ENCODE results near the gene MFSD11. TPM values are rescaled to one million over a fixed set of nuclear protein-coding genes. Genes with fewer than 3 reads are reported as not detected.

Gene MFSD11
- total RNA-seq, 1 experiment from 2014 or later, result 24.9 TPM

GRCh38 chr17:76727745-76728456 is 10.0 kb upstream of the MFSD11 start:
- CTCF ChIA-PET, result interaction anchor here (0.7 to 1.2 kb wide), 9 partner anchors 8 to 359 kb away, joined by 3 to 9 read pairs (median 4); partner anchors contain the start of genes MFSD11, MGAT5B and SRSF2
- H3K27me3 ChIP-seq (ENCODE audit: insufficient read depth, low read length), result no peaks in the 10 kb centered on the region
- no peak overlapping the region for H2AFZ ChIP-seq (ENCODE audit: low read depth, low read length, poor library complexity, severe bottlenecking)
- peak overlapping the region; percentile 93 for H3K4me2 ChIP-seq (ENCODE audit: low read length)
- peaks cover 22 to 42% of the 10 kb centered on the region in 2 experiments for H3K36me3 ChIP-seq (ENCODE audit: control insufficient read depth in 1 of 2, insufficient read depth in 2 of 2, low read length in 2 of 2)
- TF ChIP-seq POLR2AphosphoS5 (IDR thresholded peaks at IDR 0.05; ENCODE audit: low read depth, low read length), result no peak
- TF ChIP-seq SIN3A (IDR thresholded peaks at IDR 0.05; ENCODE audit: low read depth), result no peak
- TF ChIP-seq SRF (IDR thresholded peaks at IDR 0.05; ENCODE audit: low read depth), result no peak
- TF ChIP-seq ELF1 (IDR thresholded peaks at IDR 0.05; ENCODE audit: borderline replicate concordance, low read depth), result no peak
- no peak for TF ChIP-seq YY1 (IDR thresholded peaks at IDR 0.05; ENCODE audit: extremely low read depth, insufficient replicate concordance, low read depth, low read length)
- TF ChIP-seq EZH2 (IDR thresholded peaks at IDR 0.05), result no peak
- no peak for TF ChIP-seq POLR2A (IDR thresholded peaks at IDR 0.05; ENCODE audit: borderline replicate concordance, extremely low read depth, insufficient read depth, insufficient read length)
- TF ChIP-seq RAD21 (IDR thresholded peaks at IDR 0.05; ENCODE audit: low read depth), result no peak
- no peak for TF ChIP-seq ZNF274 (IDR thresholded peaks at IDR 0.05; ENCODE audit: low read depth, low read length)
- TF ChIP-seq EGR1 (IDR thresholded peaks at IDR 0.05; ENCODE audit: low read depth), result no peak
- BruUV-seq (replicated peaks), result no TSS peak
- peak overlapping the region; percentile 99 for H3K9ac ChIP-seq (ENCODE audit: low read length)
- H3K79me2 ChIP-seq (ENCODE audit: insufficient read depth, low read length), result peaks cover 92% of the 10 kb centered on the region
- intact Hi-C loops (cut with micrococcal nuclease), result loop anchor here (1.0 to 2.0 kb wide), 3 partner anchors 7 to 339 kb away; no protein-coding TSS in a partner anchor
- H3K4me3 ChIP-seq (replicated peaks in 1 of 2; ENCODE audit: low read depth in 1 of 2, low read length in 2 of 2), result peak overlapping the region; percentile 97
- ATAC-seq, result no peak
- H3K4me1 ChIP-seq (ENCODE audit: control insufficient read depth in 1 of 2, insufficient read depth in 2 of 2, low read length in 2 of 2), result peaks cover 13 to 23% of the 10 kb centered on the region in 2 experiments
- RAD21 ChIA-PET (ENCODE audit: low non-redundant PET in 1 of 2, low total read pairs in 2 of 2, uncharacterized antibody in 2 of 2, unreplicated experiment in 2 of 2), result interaction anchor here in 1 of 2 experiments (0.7 kb wide), 1 partner anchor 14 kb away, joined by 4 read pairs; no protein-coding TSS in a partner anchor
- no peaks in the 10 kb centered on the region for H3K9me2 ChIP-seq (ENCODE audit: insufficient read depth)
- H3K27ac ChIP-seq (ENCODE audit: low read depth, low read length), result peak overlapping the region; percentile 98
- no peaks in the 10 kb centered on the region for H3K9me3 ChIP-seq (ENCODE audit: control insufficient read depth in 1 of 2, insufficient read depth in 1 of 2, low read depth in 1 of 2, low read length in 2 of 2)
- H4K20me1 ChIP-seq (ENCODE audit: insufficient read depth), result peaks cover 12% of the 10 kb centered on the region; the same call in 1 of the 2 replicates
- POLR2A ChIA-PET, result interaction anchor here (0.6 to 2.9 kb wide), 4 partner anchors 9 to 101 kb away, joined by 3 to 27 read pairs (median 4); partner anchors contain the start of genes MFSD11 and SRSF2
- no peak for DNase-seq (ENCODE audit: low read depth, low spot score)

Data from HCT116 (cell line).